Fibroblast of upper back skin (primary cell): ENCODE results near the gene FLCN.

Experiments
- DNase-seq: peaks from one replicate; pipeline ENCODE4 v3.0.0-alpha.2; 2013

The FLCN gene

GRCh38 chr17:17164156-17164555 lies 72.8 kb downstream of the FLCN start:
- no peak for DNase-seq
